Endothelial cell of umbilical vein (primary cell): Measurements from ENCODE around the gene GALNT3. TPM values are rescaled to one million over a fixed set of nuclear protein-coding genes. Genes with fewer than 3 reads are reported as not detected.

Experiments
- BruUV-seq: library from RNA; stranded (reverse); fragments of 400-500 nt; replicated peaks from 2 replicates; lab custom pipeline; 2021; lab: Mats Ljungman, UMichigan
- CTCF ChIA-PET: fragments of 300-600, 350-600 bp; sonication (Branson Sonifier 250); formaldehyde crosslinking; loops from one replicate; lab custom pipeline; 2021; ENCODE audit warnings: antibody characterized with exemption, inconsistent platforms; lab: Charles Lee
- POLR2A ChIA-PET: fragments of 300-600, 350-600 bp; sonication (Branson Sonifier 250); formaldehyde crosslinking; loops from one replicate; lab custom pipeline; 2021; ENCODE audit warnings: antibody characterized with exemption, inconsistent platforms; lab: Charles Lee
- DNase-seq: peaks from one replicate; pipeline ENCODE4 v3.0.0-alpha.2; 2011; ENCODE audit warnings: low read depth, low spot score
- FAIRE-seq: peaks from 2 replicates; lab custom pipeline; 2011; peaks lifted over from hg19 to GRCh38; lab: Jason Lieb, UNC
- H2AFZ ChIP-seq: 2 replicates; pipeline ENCODE4 v1.6.0; 2012; ENCODE audit warnings: low read depth, low read length, control low read depth, inconsistent platforms
- H3K27ac ChIP-seq: 2 replicates; pipeline ENCODE4 v1.5.1; 2011; ENCODE audit warnings: low read depth, mild to moderate bottlenecking, control low read depth, low read length, moderate library complexity; ENCODE audit not compliant: insufficient read depth
- H3K27me3 ChIP-seq, 2 experiments: 2 replicates each; pipeline versions ENCODE4 v1.6.0 to v1.6.1; 2011; ENCODE audit warnings: low read length in 2 of 2, mixed read lengths in 1 of 2; ENCODE audit not compliant: control insufficient read depth in 2 of 2, insufficient read depth in 2 of 2
- H3K36me3 ChIP-seq, 2 experiments: 2 replicates in 1 of 2; 3 replicates in 1 of 2; pipeline ENCODE4 v1.5.1; 2011; ENCODE audit warnings: low read length in 2 of 2, mild to moderate bottlenecking in 1 of 2, moderate library complexity in 1 of 2; ENCODE audit not compliant: control insufficient read depth in 2 of 2, insufficient read depth in 2 of 2; ENCODE audit errors: extremely low read depth in 1 of 2
- H3K4me1 ChIP-seq: 3 replicates; pipeline ENCODE4 v1.5.1; 2011; ENCODE audit warnings: mild to moderate bottlenecking, low read length; ENCODE audit not compliant: control insufficient read depth, insufficient read depth; ENCODE audit errors: extremely low read depth
- H3K4me2 ChIP-seq: 2 replicates; pipeline ENCODE4 v1.6.1; 2011; ENCODE audit warnings: low read length, control low read depth, mixed read lengths; ENCODE audit not compliant: insufficient read depth
- H3K4me3 ChIP-seq, 3 experiments: fragments of 200-600 bp in 1 of 3; sonication (generic), shearing (Covaris generic) in 1 of 3; replicated peaks in 1 of 3; 2 replicates each; pipeline ENCODE4 v1.5.1; 2011 to 2016; ENCODE audit warnings: control low read depth in 3 of 3, low read length in 3 of 3, mild to moderate bottlenecking in 2 of 3, inconsistent platforms in 1 of 3, low read depth in 1 of 3, moderate library complexity in 1 of 3; ENCODE audit not compliant: insufficient read depth in 1 of 3
- H3K79me2 ChIP-seq: 2 replicates; pipeline ENCODE4 v1.6.0; 2012; ENCODE audit warnings: low read length, inconsistent platforms; ENCODE audit not compliant: control insufficient read depth, insufficient read depth
- H3K9ac ChIP-seq: replicated peaks from 2 replicates; pipeline ENCODE3; 2011; ENCODE audit warnings: low read length, control low read depth; ENCODE audit not compliant: insufficient read depth; ENCODE audit errors: extremely low read depth
- H3K9me1 ChIP-seq: replicated peaks from 3 replicates; pipeline ENCODE4 v1.6.0; 2011; ENCODE audit warnings: mild to moderate bottlenecking, low read length; ENCODE audit not compliant: control insufficient read depth, insufficient read depth; ENCODE audit errors: extremely low read depth
- H3K9me3 ChIP-seq: replicated peaks from 2 replicates; pipeline ENCODE4 v1.5.1; 2012; ENCODE audit warnings: low read length, inconsistent platforms; ENCODE audit not compliant: control insufficient read depth, insufficient read depth
- H4K20me1 ChIP-seq: replicated peaks from 2 replicates; pipeline ENCODE3; 2011; ENCODE audit warnings: mild to moderate bottlenecking, low read length; ENCODE audit not compliant: control insufficient read depth, insufficient read depth; ENCODE audit errors: extremely low read depth
- EZH2 ChIP-seq: IDR thresholded peaks from 2 replicates; pipeline ENCODE4 v1.6.1; 2012; ENCODE audit warnings: borderline replicate concordance, low read depth, mild to moderate bottlenecking, moderate library complexity, low read length, inconsistent platforms; ENCODE audit not compliant: severe bottlenecking
- FOS ChIP-seq: IDR thresholded peaks from 2 replicates; pipeline ENCODE4 v1.6.1; 2011; ENCODE audit warnings: mild to moderate bottlenecking, low read length, moderate library complexity, borderline replicate concordance; ENCODE audit not compliant: insufficient read depth
- GATA2 ChIP-seq: IDR thresholded peaks from 2 replicates; pipeline ENCODE4 v1.7.0; 2011; ENCODE audit warnings: low read depth, mild to moderate bottlenecking, moderate library complexity, mixed read lengths, low read length; ENCODE audit not compliant: insufficient read length, insufficient read depth
- JUN ChIP-seq: IDR thresholded peaks from 2 replicates; pipeline ENCODE4 v1.6.1; 2011; ENCODE audit warnings: borderline replicate concordance, low read depth; ENCODE audit not compliant: insufficient read length, insufficient read depth
- MYC ChIP-seq: IDR thresholded peaks from one replicate; pipeline ENCODE4 v1.6.1; 2011; ENCODE audit warnings: mild to moderate bottlenecking, low read depth, low read length
- POLR2A ChIP-seq: IDR thresholded peaks from 2 replicates; pipeline ENCODE4 v1.6.1; 2012; ENCODE audit warnings: low read depth, mild to moderate bottlenecking, control low read depth, low read length
- dilution Hi-C: fragments of 300-500 bp; cut with MboI; formaldehyde crosslinking; loops from one replicate; pipeline ENCODE4 v1.15.0; 2019; ENCODE audit warnings: low sequenced_read_pairs; ENCODE audit not compliant: extremely low pct_ligation_motif_present
- intact Hi-C: fragments of 100-400 bp; cut with micrococcal nuclease; formaldehyde crosslinking; loops from one replicate; pipeline ENCODE4 v1.10.0; 2022
- polyA plus RNA-seq, 4 experiments: library from polyadenylated mRNA; depleted of rRNA in 3 of 4; stranded (reverse) in 3 of 4; unstranded in 1 of 4; fragments of >200 nt; gene quantifications; 2 replicates each; pipeline versions ENCODE4 v1.2.1 to v1.2.3, GENCODE V29; 2011 to 2012; ENCODE audit warnings: missing spikeins in 1 of 4
- total RNA-seq: library from RNA; stranded (reverse); gene quantifications from 2 replicates; pipeline ENCODE4 v1.2.3, GENCODE V29; 2021

GALNT3 gene
- total and polyA plus RNA-seq, 2 donors (not counting 3 experiments of a cell fraction or from before 2014, with no cell fraction given): 0.07 to 0.82 TPM

GRCh38 chr2:165815299-165816141 lies 21.5 kb upstream of the GALNT3 start:
- Histone ChIP-seq H3K79me2 (no peaks in the 10 kb centered on the region), H3K9me1 (no peaks in the 10 kb centered on the region), H3K9me3 (no peaks in the 10 kb centered on the region), H2AFZ (no peak overlapping the region), H4K20me1 (no peaks in the 10 kb centered on the region), H3K36me3 (no peaks in the 10 kb centered on the region), H3K27ac (no peak overlapping the region), H3K4me3 (no peak overlapping the region), H3K27me3 (peaks cover 0 to 6% of the 10 kb centered on the region in 2 experiments), H3K4me1 (no peaks in the 10 kb centered on the region), H3K4me2 (no peak overlapping the region), H3K9ac (no peak overlapping the region)
- FAIRE-seq (no peak), DNase-seq (no peak)
- dilution Hi-C loops: no loop called here
- TF ChIP-seq EZH2 (no peak), MYC (no peak), POLR2A (no peak), FOS (no peak)
- POLR2A ChIA-PET: no interaction called here
- intact Hi-C loops: no loop called here
- BruUV-seq: no TSS peak
- CTCF ChIA-PET: no interaction called here

GRCh38 chr2:165814473-165814872 lies 20.4 kb upstream of the GALNT3 start:
- no peak overlapping the region for H3K4me2 ChIP-seq
- no peaks in the 10 kb centered on the region for H4K20me1 ChIP-seq
- no peak overlapping the region for H3K4me3 ChIP-seq
- no TSS peak for BruUV-seq
- intact Hi-C loops: no loop called here
- no peak overlapping the region for H2AFZ ChIP-seq
- CTCF ChIA-PET: no interaction called here
- H3K79me2 ChIP-seq: no peaks in the 10 kb centered on the region
- H3K9ac ChIP-seq: no peak overlapping the region
- no peaks in the 10 kb centered on the region for H3K9me1 ChIP-seq
- POLR2A ChIA-PET: no interaction called here
- TF ChIP-seq JUN (no peak), EZH2 (no peak), GATA2 (no peak), MYC (no peak)
- H3K27ac ChIP-seq: no peak overlapping the region
- FAIRE-seq: no peak
- H3K4me1 ChIP-seq: no peaks in the 10 kb centered on the region
- peaks cover 0 to 6% of the 10 kb centered on the region in 2 experiments for H3K27me3 ChIP-seq
- dilution Hi-C loops: no loop called here
- H3K36me3 ChIP-seq: no peaks in the 10 kb centered on the region
- DNase-seq: no peak
- no peaks in the 10 kb centered on the region for H3K9me3 ChIP-seq
